Amniotic epithelial cell (primary cell): ENCODE data around the gene RPL27.

ENCODE experiments used
- DNase-seq: peaks from one replicate; pipeline ENCODE4 v3.0.0-alpha.2; 2010; ENCODE audit warnings: low read depth

RPL27 gene

GRCh38 chr17:43051969-43052368 lies 53.8 kb downstream of the RPL27 start:
- DNase-seq: peak; percentile 22
